Measurements from ENCODE around the gene GARIN1A. TPM values are rescaled to one million over a fixed set of nuclear protein-coding genes. Genes with fewer than 3 reads are reported as not detected.

Gene GARIN1A
- total RNA-seq, 1 donor from 2014 or later = 2.8 TPM

DNA sequence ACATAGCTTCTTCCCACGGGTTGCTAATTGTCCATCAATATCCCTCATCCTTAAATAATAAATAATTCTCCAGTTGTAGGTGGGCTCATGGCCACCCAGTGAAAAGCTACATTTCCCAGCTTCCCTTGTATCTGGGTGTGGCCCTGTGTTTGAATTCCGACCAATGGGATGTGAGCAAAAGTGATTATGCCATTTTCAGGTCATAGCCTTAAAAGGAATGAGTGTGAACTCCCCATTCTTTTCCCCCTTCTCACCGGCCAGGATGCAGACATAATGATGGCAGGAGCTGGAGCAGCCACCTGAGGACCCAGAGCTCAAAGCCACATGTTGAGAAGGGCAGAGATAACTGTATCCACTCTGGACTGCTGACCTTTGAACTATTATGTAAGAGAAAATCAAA lies 36.7 kb downstream of the GARIN1A start:
- TF ChIP-seq, protein P1, sequence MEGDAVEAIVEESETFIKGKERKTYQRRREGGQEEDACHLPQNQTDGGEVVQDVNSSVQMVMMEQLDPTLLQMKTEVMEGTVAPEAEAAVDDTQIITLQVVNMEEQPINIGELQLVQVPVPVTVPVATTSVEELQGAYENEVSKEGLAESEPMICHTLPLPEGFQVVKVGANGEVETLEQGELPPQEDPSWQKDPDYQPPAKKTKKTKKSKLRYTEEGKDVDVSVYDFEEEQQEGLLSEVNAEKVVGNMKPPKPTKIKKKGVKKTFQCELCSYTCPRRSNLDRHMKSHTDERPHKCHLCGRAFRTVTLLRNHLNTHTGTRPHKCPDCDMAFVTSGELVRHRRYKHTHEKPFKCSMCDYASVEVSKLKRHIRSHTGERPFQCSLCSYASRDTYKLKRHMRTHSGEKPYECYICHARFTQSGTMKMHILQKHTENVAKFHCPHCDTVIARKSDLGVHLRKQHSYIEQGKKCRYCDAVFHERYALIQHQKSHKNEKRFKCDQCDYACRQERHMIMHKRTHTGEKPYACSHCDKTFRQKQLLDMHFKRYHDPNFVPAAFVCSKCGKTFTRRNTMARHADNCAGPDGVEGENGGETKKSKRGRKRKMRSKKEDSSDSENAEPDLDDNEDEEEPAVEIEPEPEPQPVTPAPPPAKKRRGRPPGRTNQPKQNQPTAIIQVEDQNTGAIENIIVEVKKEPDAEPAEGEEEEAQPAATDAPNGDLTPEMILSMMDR (IDR thresholded peaks at IDR 0.05) = no peak
- H3K9me3 Mint-ChIP-seq (ENCODE audit: low read depth) = peaks cover 4% of the 10 kb centered on the region
- no peak overlapping the region for H3K27ac Mint-ChIP-seq (ENCODE audit: unreplicated experiment)
- no peaks in the 10 kb centered on the region for H3K27me3 Mint-ChIP-seq (ENCODE audit: low read depth)
- no peak for DNase-seq (ENCODE audit: low spot score)
- no peak overlapping the region for H3K4me3 Mint-ChIP-seq (ENCODE audit: unreplicated experiment)
- peaks cover 2% of the 10 kb centered on the region for H3K4me1 Mint-ChIP-seq (ENCODE audit: low read depth)
- H3K36me3 Mint-ChIP-seq (ENCODE audit: low read depth) = peaks cover 2% of the 10 kb centered on the region

DNA sequence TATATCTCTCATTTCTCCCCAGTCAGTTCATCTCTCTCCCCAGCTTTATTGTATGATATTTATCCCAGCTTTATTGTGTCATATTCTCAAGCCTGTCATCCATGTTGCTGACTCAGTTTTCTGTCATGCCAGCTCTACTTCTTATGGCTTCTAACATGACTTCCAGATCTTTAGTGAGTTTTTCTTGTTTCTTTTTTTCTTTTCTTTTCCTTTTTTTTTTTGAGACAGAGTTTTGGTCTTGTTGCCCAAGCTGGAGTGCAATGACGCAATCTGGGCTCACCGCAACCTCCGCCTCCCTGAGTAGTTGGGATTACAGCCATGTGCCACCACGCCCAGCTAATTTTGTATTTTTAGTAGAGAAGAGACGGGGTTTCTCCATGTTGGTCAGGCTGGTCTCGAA lies 38.4 kb downstream of the GARIN1A start:
- Mint-ChIP-seq H3K9me3 (ENCODE audit: low read depth) (peaks cover 4% of the 10 kb centered on the region), H3K4me3 (ENCODE audit: unreplicated experiment) (no peak overlapping the region), H3K27me3 (ENCODE audit: low read depth) (no peaks in the 10 kb centered on the region), H3K27ac (ENCODE audit: unreplicated experiment) (no peak overlapping the region), H3K4me1 (ENCODE audit: low read depth) (peaks cover 2% of the 10 kb centered on the region), H3K36me3 (ENCODE audit: low read depth) (peaks cover 2% of the 10 kb centered on the region)
- TF ChIP-seq, protein P1 (IDR thresholded peaks at IDR 0.05) = no peak
- no peak for DNase-seq (ENCODE audit: low spot score)

DNA sequence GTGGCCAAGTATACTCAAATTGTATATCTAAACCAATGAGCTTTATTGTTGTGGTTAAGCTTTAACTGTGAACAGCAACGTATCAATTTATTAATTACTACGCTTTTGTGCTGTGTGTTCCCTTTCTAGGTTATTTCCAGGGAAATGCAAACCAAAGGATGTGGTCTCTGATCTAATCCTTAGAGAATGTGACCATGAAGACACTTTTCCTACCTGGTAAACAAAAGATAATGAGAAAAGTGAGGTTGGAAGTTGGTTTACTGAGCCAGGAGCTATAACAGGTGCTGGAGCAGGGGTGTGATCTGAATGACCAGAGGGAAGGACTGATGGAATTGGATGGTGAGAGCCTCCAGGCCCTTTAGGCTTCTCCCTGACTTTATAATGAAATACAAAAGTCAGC lies 41.7 kb downstream of the GARIN1A start:
- H3K4me1 Mint-ChIP-seq (ENCODE audit: low read depth) = peaks cover 2% of the 10 kb centered on the region
- TF ChIP-seq, protein P1 (IDR thresholded peaks at IDR 0.05) = no peak
- no peak for DNase-seq (ENCODE audit: low spot score)
- H3K4me3 Mint-ChIP-seq (ENCODE audit: unreplicated experiment) = no peak overlapping the region
- H3K27me3 Mint-ChIP-seq (ENCODE audit: low read depth) = peaks cover 3% of the 10 kb centered on the region
- peaks cover 4% of the 10 kb centered on the region for H3K9me3 Mint-ChIP-seq (ENCODE audit: low read depth)
- no peak overlapping the region for H3K27ac Mint-ChIP-seq (ENCODE audit: unreplicated experiment)
- H3K36me3 Mint-ChIP-seq (ENCODE audit: low read depth) = peaks cover 2% of the 10 kb centered on the region

DNA sequence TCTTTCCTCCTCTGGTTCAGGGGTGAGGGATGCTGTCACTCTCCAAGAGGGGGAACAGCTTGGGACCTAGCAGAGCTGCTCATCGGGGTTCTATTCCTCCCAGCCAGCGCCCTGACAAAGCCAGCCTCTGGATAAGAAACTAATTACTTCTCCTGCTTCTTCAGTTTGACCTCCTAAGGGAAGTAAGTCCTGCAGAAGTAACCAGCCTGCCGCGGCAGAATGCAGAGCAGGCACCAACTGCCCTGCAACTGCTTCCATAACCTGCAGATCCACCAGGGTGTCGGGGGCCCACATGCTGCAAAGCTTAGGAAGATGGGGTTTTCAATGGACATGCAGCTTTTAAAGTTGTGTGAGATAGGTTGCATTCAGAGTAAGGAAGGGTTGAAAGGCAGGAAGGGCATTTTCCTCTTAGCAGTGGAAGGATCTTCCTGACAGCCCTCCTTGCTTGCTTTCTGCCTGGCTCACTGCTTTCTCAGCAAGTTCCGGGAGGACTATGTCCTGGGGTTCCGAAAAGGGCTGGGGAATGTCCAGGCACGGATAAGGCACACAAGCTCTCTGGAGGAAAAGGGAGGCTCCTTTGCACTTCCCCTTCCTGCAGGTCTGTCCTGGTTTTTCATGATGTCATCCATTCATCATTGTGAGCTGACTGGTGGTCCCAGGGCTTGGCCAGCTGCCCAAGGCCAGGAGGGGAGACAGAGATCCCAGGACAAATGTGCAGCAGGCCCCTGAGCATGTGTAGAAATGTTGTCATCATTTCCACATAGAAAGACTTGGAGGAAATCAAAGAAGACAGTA lies 42.8 kb downstream of the GARIN1A start:
- Mint-ChIP-seq H3K4me1 (ENCODE audit: low read depth) (no peaks in the 10 kb centered on the region), H3K4me3 (ENCODE audit: unreplicated experiment) (no peak overlapping the region), H3K27me3 (ENCODE audit: low read depth) (peaks cover 3% of the 10 kb centered on the region), H3K9me3 (ENCODE audit: low read depth) (peaks cover 4% of the 10 kb centered on the region), H3K27ac (ENCODE audit: unreplicated experiment) (no peak overlapping the region), H3K36me3 (ENCODE audit: low read depth) (peaks cover 3% of the 10 kb centered on the region)
- TF ChIP-seq, protein P1 (IDR thresholded peaks at IDR 0.05) = no peak
- no peak for DNase-seq (ENCODE audit: low spot score)

DNA sequence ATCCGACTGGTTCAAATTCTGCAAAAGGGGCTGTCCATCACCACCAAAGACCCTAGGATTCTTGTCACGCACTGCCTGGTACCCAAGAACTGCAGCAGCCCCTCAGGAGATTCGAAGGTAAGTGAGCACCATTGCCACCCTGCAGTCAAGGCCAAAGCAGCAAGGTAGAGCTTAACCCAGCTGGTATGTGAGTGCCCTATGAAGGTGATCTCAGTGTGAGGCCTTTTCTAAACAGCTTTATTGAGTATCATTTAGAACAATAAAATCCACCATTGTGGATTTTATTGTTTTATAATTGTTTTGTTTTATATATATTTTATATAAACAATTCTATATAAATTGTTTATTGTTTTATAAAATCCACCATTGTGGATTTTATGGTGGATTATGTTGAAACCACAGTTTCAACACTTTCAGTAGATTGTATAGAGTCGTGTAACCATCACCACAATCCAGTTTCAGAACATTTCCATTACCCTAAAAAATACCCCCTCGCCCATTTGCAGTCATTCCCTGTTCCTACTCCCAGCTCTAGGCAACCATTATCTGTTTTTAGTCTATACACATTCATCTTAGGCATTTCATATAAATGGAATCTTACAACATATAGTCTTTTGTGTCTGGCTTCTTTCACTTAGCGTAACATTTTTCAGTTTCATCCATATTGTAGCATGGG lies 47.0 kb downstream of the GARIN1A start:
- no peak overlapping the region for H3K4me3 Mint-ChIP-seq (ENCODE audit: unreplicated experiment)
- peaks cover 3% of the 10 kb centered on the region for H3K27me3 Mint-ChIP-seq (ENCODE audit: low read depth)
- H3K36me3 Mint-ChIP-seq (ENCODE audit: low read depth) = peaks cover 1% of the 10 kb centered on the region
- no peaks in the 10 kb centered on the region for H3K9me3 Mint-ChIP-seq (ENCODE audit: low read depth)
- no peaks in the 10 kb centered on the region for H3K4me1 Mint-ChIP-seq (ENCODE audit: low read depth)
- TF ChIP-seq, protein P1 (IDR thresholded peaks at IDR 0.05) = no peak
- H3K27ac Mint-ChIP-seq (ENCODE audit: unreplicated experiment) = no peak overlapping the region
- DNase-seq (ENCODE audit: low spot score) = no peak

All from chondrocyte (in vitro differentiated cells).